Calu3 (cell line): ENCODE data around the gene ARHGAP4. TPM values are rescaled to one million over a fixed set of nuclear protein-coding genes. Genes with fewer than 3 reads are reported as not detected.

Source experiments
- BruUV-seq: library from RNA; stranded (reverse); fragments of 400-500 nt; replicated peaks from 2 replicates; lab custom pipeline; 2021; lab: Mats Ljungman, UMichigan
- CTCF ChIA-PET: fragments of 300-600 bp; sonication (Branson Sonifier 250); formaldehyde crosslinking; loops from one replicate; lab custom pipeline; 2022; ENCODE audit warnings: antibody characterized with exemption; lab: Charles Lee
- DNase-seq: peaks from one replicate; pipeline ENCODE4 v3.0.0; 2022
- H3K27ac Mint-ChIP-seq: one replicate; pipeline ENCODE4 v1.8.0; 2022; ENCODE audit warnings: mixed read lengths; ENCODE audit not compliant: unreplicated experiment
- H3K27me3 Mint-ChIP-seq: one replicate; pipeline ENCODE4 v1.8.0; 2022; ENCODE audit warnings: mixed read lengths; ENCODE audit not compliant: unreplicated experiment
- H3K36me3 Mint-ChIP-seq: one replicate; pipeline ENCODE4 v1.8.0; 2022; ENCODE audit warnings: mild to moderate bottlenecking, moderate library complexity, mixed read lengths; ENCODE audit not compliant: insufficient read depth, unreplicated experiment
- H3K4me1 Mint-ChIP-seq: one replicate; pipeline ENCODE4 v1.8.0; 2022; ENCODE audit warnings: mild to moderate bottlenecking, low read depth, mixed read lengths; ENCODE audit not compliant: unreplicated experiment
- H3K4me3 Mint-ChIP-seq: one replicate; pipeline ENCODE4 v1.8.0; 2022; ENCODE audit warnings: mild to moderate bottlenecking, low read depth, moderate library complexity, mixed read lengths; ENCODE audit not compliant: unreplicated experiment
- H3K9me3 Mint-ChIP-seq: one replicate; pipeline ENCODE4 v1.8.0; 2022; ENCODE audit warnings: low read depth, mixed read lengths; ENCODE audit not compliant: unreplicated experiment
- CTCF ChIP-seq: fragments of 200-600 bp; IDR thresholded peaks from one replicate; pipeline ENCODE4 v1.8.0; 2022; ENCODE audit warnings: antibody characterized with exemption; ENCODE audit not compliant: unreplicated experiment
- intact Hi-C: fragments of 100-400 bp; cut with micrococcal nuclease; formaldehyde crosslinking; loops from one replicate; pipeline ENCODE4 v1.10.0; 2022; ENCODE audit not compliant: unreplicated experiment
- total RNA-seq: library from RNA; stranded (reverse); gene quantifications from 2 replicates; pipeline ENCODE4 v1.2.3, GENCODE V29; 2022

Gene ARHGAP4
- total RNA-seq, 1 experiment from 2014 or later, result 3.8 TPM

DNA sequence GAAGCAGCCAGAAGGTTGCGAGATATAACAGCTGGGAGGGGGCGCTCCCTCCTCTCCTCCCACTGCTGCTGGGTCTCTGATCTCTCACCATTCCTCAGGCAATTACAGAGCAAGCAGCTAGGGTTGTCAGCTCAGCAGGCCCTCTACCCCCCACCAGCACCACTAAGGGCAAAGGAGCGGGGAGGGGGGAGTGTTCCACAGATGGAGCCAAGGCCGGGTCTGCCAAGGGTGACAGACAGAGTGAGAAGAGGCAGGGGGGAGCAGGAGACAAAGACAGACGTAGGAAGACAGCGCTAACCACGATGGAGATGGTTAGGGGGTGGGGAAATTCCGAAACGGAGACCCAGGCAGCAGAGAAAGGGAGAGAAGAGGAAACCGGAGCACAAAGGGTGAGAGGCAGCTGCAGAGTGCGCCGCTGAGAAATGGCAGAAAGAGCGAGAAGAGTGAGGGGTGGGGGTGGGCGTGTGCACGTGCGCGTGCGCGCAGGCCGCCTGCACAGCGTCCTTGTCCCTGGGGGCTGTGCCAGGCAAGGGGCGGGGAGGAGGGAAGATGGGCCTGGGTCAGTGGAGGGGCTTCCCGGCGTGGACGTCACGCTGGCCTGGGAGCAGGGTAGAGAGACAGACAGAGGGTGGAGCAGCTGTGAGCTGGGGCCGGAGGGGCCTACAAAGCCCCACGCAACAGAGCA is 47.0 kb downstream of the ARHGAP4 start:
- intact Hi-C loops, result no loop called here
- no peak for DNase-seq
- Mint-ChIP-seq H3K4me3 (no peak overlapping the region), H3K4me1 (peaks cover 27% of the 10 kb centered on the region), H3K27ac (no peak overlapping the region), H3K9me3 (no peaks in the 10 kb centered on the region), H3K36me3 (peaks cover 5% of the 10 kb centered on the region), H3K27me3 (no peaks in the 10 kb centered on the region)
- CTCF ChIA-PET, result no interaction called here
- no TSS peak for BruUV-seq
- TF ChIP-seq CTCF, result no peak

GRCh38 chrX:153878345-153878744 is 47.7 kb downstream of the ARHGAP4 start:
- Mint-ChIP-seq H3K4me3 (no peak overlapping the region), H3K27me3 (no peaks in the 10 kb centered on the region), H3K27ac (no peak overlapping the region), H3K9me3 (no peaks in the 10 kb centered on the region), H3K4me1 (peaks cover 24% of the 10 kb centered on the region), H3K36me3 (peaks cover 5% of the 10 kb centered on the region)
- no peak for DNase-seq
- CTCF ChIA-PET, result no interaction called here
- intact Hi-C loops, result no loop called here
- BruUV-seq, result no TSS peak
- TF ChIP-seq CTCF, result no peak

GRCh38 chrX:153877571-153878261 is 48.3 kb downstream of the ARHGAP4 start:
- intact Hi-C loops, result no loop called here
- H3K27me3 Mint-ChIP-seq, result no peaks in the 10 kb centered on the region
- no peak overlapping the region for H3K4me3 Mint-ChIP-seq
- peaks cover 18% of the 10 kb centered on the region for H3K4me1 Mint-ChIP-seq
- H3K27ac Mint-ChIP-seq, result no peak overlapping the region
- CTCF ChIA-PET, result no interaction called here
- no peaks in the 10 kb centered on the region for H3K9me3 Mint-ChIP-seq
- DNase-seq, result no peak
- no TSS peak for BruUV-seq
- no peak for TF ChIP-seq CTCF
- H3K36me3 Mint-ChIP-seq, result peaks cover 5% of the 10 kb centered on the region

DNA sequence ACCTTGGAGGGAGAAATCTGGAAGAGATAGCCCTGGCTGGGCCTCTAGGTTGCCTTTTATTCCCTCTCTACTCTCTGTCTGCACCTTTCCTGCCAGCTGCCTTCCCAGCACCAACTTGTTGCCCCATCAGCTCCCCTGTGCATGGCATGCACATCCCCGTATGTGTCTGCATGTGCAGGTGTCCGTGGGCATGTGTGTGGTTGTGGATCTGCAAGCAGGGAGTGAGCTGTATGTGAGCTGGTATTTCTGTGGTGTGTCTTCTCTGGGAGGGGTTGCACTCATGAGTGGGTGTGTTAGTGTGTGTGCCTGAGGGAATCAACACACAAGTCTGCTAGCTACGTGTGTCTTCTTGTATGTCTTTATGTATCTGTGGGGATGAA is 50.0 kb downstream of the ARHGAP4 start:
- CTCF ChIA-PET, result no interaction called here

More for the DNA sequence above, 50.0 kb downstream of the ARHGAP4 start:
- Mint-ChIP-seq H3K27ac (no peak overlapping the region), H3K9me3 (no peaks in the 10 kb centered on the region), H3K4me3 (no peak overlapping the region), H3K36me3 (peaks cover 5% of the 10 kb centered on the region), H3K27me3 (no peaks in the 10 kb centered on the region), H3K4me1 (peaks cover 9% of the 10 kb centered on the region)
- intact Hi-C loops, result no loop called here
- DNase-seq, result no peak
- TF ChIP-seq CTCF, result no peak
- no TSS peak for BruUV-seq
